G401 (cell line): ENCODE measurements around the gene LSM3. TPM values are rescaled to one million over a fixed set of nuclear protein-coding genes. Genes with fewer than 3 reads are reported as not detected.
A peak's percentile ranks its signal among the peaks of the same experiment; 100 is the strongest.

ENCODE experiments used
- DNase-seq: peaks from one replicate; pipeline ENCODE4 v3.0.0-alpha.2; 2015; ENCODE audit warnings: low spot score
- in situ Hi-C: cut with HindIII; loops from 2 replicates; pipeline ENCODE4 v1.10.0; 2016; ENCODE audit warnings: low sequenced_read_pairs, mixed read lengths
- total RNA-seq: library from RNA; depleted of rRNA; stranded (reverse); fragments of >200 nt; shearing (Covaris generic); gene quantifications from 2 replicates; pipeline ENCODE4 v1.2.3, GENCODE V29; 2014; rRNA removed

Gene LSM3
- 25.2 and 33.1 TPM in 2 replicates for total RNA-seq

- DNase-seq, result peak; percentile 100
- in situ Hi-C loops, result no loop called here
Measured at GRCh38 chr3:14178247-14179113, at the start of gene LSM3, which contains the start of gene XPC. TSS of gene LSM3 (plus strand) at chr3:14178817. CDS start at chr3:14178861, 44 bp downstream. TSS of gene XPC (minus strand) at chr3:14178601. CDS start at chr3:14178568, 33 bp downstream.

GRCh38 chr3:14129296-14129695, 49.3 kb upstream of the LSM3 start:
- in situ Hi-C loops, result no loop called here
- no peak for DNase-seq

- DNase-seq, result no peak
- in situ Hi-C loops, result no loop called here
Measured at GRCh38 chr3:14130230-14130629, 48.4 kb upstream of the LSM3 start.

- in situ Hi-C loops, result no loop called here
- no peak for DNase-seq
Measured at GRCh38 chr3:14130707-14131106, 47.9 kb upstream of the LSM3 start.

GRCh38 chr3:14131134-14131533, 47.5 kb upstream of the LSM3 start:
- in situ Hi-C loops, result no loop called here
- DNase-seq, result no peak

GRCh38 chr3:14132120-14132519, 46.5 kb upstream of the LSM3 start:
- no peak for DNase-seq
- in situ Hi-C loops, result no loop called here

GRCh38 chr3:14132689-14133088, 45.9 kb upstream of the LSM3 start:
- DNase-seq, result no peak
- in situ Hi-C loops, result no loop called here

- in situ Hi-C loops, result no loop called here
- no peak for DNase-seq
Measured at GRCh38 chr3:14133188-14133800, 45.3 kb upstream of the LSM3 start.

- DNase-seq, result no peak
- in situ Hi-C loops, result no loop called here
Measured at GRCh38 chr3:14133876-14134275, 44.7 kb upstream of the LSM3 start.

- DNase-seq, result no peak
- in situ Hi-C loops, result no loop called here
Measured at GRCh38 chr3:14134291-14134690, 44.3 kb upstream of the LSM3 start.

GRCh38 chr3:14135581-14135980, 43.0 kb upstream of the LSM3 start:
- no peak for DNase-seq
- in situ Hi-C loops, result no loop called here

GRCh38 chr3:14137004-14137403, 41.6 kb upstream of the LSM3 start:
- in situ Hi-C loops, result no loop called here
- DNase-seq, result no peak

- DNase-seq, result no peak
- in situ Hi-C loops, result no loop called here
Measured at GRCh38 chr3:14137445-14137844, 41.2 kb upstream of the LSM3 start.

GRCh38 chr3:14138109-14138877, 40.3 kb upstream of the LSM3 start:
- in situ Hi-C loops, result no loop called here

GRCh38 chr3:14138878-14139655, 39.5 kb upstream of the LSM3 start:
- DNase-seq, result no peak
- in situ Hi-C loops, result no loop called here

More at GRCh38 chr3:14138109-14138877, 40.3 kb upstream of the LSM3 start:
- DNase-seq, result no peak

- DNase-seq, result no peak
- in situ Hi-C loops, result no loop called here
Measured at GRCh38 chr3:14139771-14140170, 38.8 kb upstream of the LSM3 start.

- in situ Hi-C loops, result no loop called here
- DNase-seq, result no peak
Measured at GRCh38 chr3:14140668-14141067, 37.9 kb upstream of the LSM3 start.

GRCh38 chr3:14141144-14141543, 37.5 kb upstream of the LSM3 start:
- no peak for DNase-seq
- in situ Hi-C loops, result no loop called here
